Lower lobe of right lung (tissue), 2 donors: ENCODE data around the gene ARSA. TPM values are rescaled to one million over a fixed set of nuclear protein-coding genes. Genes with fewer than 3 reads are reported as not detected.

Experiments used
- ATAC-seq, 2 donors: fragments of 200-7000 bp; cut with Tn5 transposase; one replicate each; pipeline ENCODE4 v1.9.1; 2020 to 2022; ENCODE audit warnings: mild to moderate bottlenecking in 2 of 2, moderate library complexity in 2 of 2
- DNase-seq: peaks from one replicate; pipeline ENCODE4 v3.0.0-alpha.2; 2020
- H3K27ac ChIP-seq: fragments of 200-600 bp; one replicate; pipeline ENCODE4 v1.8.0; 2022
- H3K27me3 ChIP-seq: fragments of 200-600 bp; one replicate; pipeline ENCODE4 v1.8.0; 2022; ENCODE audit warnings: low read depth
- H3K36me3 ChIP-seq: fragments of 200-600 bp; one replicate; pipeline ENCODE4 v1.8.0; 2022; ENCODE audit warnings: mild to moderate bottlenecking
- H3K4me1 ChIP-seq: fragments of 200-600 bp; one replicate; pipeline ENCODE4 v1.8.0; 2022
- H3K4me3 ChIP-seq: fragments of 200-600 bp; one replicate; pipeline ENCODE4 v1.8.0; 2022; ENCODE audit warnings: mild to moderate bottlenecking
- H3K9me3 ChIP-seq: fragments of 200-600 bp; one replicate; pipeline ENCODE4 v1.8.0; 2022
- CTCF ChIP-seq: fragments of 200-600 bp; IDR thresholded peaks from one replicate; pipeline ENCODE4 v1.8.0; 2022; ENCODE audit warnings: antibody characterized with exemption, mild to moderate bottlenecking
- intact Hi-C: fragments of 100-400 bp; cut with DNase I; formaldehyde crosslinking; loops from one replicate; pipeline ENCODE4 v1.11.0; 2022
- long read RNA-seq: library from polyadenylated mRNA; unstranded; transcript quantifications from one replicate; pipeline ENCODE4 v2.0.0, GENCODE V29; 2021
- total RNA-seq: library from RNA; stranded (reverse); fragmentation: NEBNext Ultra II Directional; extraction: Animal tissue kit (Norgen Biotek cat#: 25700); gene quantifications from one replicate; pipeline ENCODE4 v1.2.1, GENCODE V29; 2021
- donor health status: DM: no; HTN: yes; CAD: no; lungs with severe emphysema.

ARSA gene
- total RNA-seq: 53.5 TPM
- long read RNA-seq, transcript ARSA-201 (8 exons, 2,050 nt): major isoform, 30 of 94 reads
- long read RNA-seq, transcript ARSA-202 (9 exons, 1,895 nt): minor isoform, 18 of 94 reads
- long read RNA-seq, partial matches to known transcripts: 28 of 94 reads
- long read RNA-seq, other reads (novel, unspliced or antisense): 15 of 94 reads

GRCh38 chr22:50627642-50628542 is at the start of gene ARSA:
ARSA (minus strand) TSS chr22:50628152; CDS start chr22:50627779, 373 bp downstream.
- intact Hi-C loops: no loop called here
- DNase-seq (peak; percentile 92), ATAC-seq (peak; percentile 95 to 96)
- Histone ChIP-seq H3K4me1 (peaks cover 18% of the 10 kb centered on the region), H3K36me3 (peaks cover 14% of the 10 kb centered on the region), H3K9me3 (no peaks in the 10 kb centered on the region), H3K27me3 (no peaks in the 10 kb centered on the region), H3K27ac (peak within 1 kb of the TSS; percentile 79), H3K4me3 (peak within 1 kb of the TSS; percentile 78)
- peak; percentile 37 for TF ChIP-seq CTCF

DNA sequence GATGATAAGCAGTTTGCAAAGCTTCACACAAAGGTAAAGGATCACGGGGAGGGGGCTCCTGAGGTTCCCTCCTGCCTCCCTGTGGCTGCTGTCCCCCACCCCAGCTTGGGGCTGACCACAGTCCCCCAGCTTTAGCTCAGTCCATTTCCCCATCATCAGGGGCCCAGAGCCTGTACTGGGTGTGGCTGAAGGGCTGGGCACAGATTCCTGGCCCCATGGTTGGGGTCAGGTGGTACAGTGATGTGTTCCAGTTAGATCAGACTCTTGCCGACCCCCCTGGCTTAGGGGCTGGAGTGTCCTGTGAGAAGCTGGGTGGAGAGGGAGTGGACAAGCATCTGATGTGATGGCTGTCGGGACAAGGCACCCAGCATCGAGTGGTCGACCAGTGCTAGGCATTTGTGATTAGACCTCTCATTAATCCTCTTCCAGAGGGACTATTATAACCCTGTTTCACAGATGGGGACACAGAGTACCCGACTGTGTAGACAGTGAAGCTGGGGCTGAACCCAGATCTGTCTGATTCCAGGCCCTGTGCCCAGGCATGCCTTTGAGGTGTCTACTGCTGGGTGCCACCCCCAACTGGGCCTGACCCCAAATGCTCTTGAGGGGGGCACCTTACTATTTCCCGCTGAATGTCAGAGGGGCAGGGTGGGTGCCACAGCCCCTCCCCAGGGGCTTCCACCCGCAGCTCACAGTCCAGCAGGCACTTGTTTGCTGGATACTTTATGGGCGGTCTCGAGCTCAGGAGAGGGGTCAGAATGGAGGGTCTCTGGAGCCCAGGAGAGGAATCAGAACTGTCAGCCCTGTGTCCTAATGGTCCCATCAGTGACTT is 48.9 kb upstream of the ARSA start:
- intact Hi-C loops: no loop called here
- Histone ChIP-seq H3K4me3 (peak overlapping the region; percentile 58), H3K4me1 (peaks cover 9% of the 10 kb centered on the region), H3K27me3 (peaks cover 13% of the 10 kb centered on the region), H3K27ac (no peak overlapping the region), H3K36me3 (peaks cover 8% of the 10 kb centered on the region), H3K9me3 (no peaks in the 10 kb centered on the region)
- no peak for TF ChIP-seq CTCF
- DNase-seq: no peak
- no peak for ATAC-seq

DNA sequence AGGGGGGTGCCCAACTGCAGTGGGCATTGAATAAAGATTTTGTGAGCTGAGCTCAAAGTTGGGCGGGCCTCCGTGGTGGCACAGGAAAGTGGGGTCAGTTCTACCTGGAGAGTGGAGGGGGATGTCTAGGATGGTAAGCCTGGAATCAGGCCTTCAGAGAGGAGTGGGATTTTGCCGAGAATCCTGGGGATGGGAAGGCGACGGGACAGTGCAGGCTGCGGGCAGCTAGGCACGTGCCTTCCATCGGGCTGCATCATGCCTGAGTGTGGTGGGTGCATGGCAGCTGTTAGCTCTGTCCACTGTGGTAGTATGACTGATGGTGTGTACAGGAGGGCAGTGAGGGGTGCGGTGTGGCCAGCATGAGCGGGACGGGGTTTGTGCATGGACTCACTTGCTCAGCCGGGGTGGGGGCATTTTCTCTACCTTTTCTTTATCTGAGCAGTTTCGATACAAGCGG is 48.3 kb upstream of the ARSA start:
- DNase-seq: no peak
- intact Hi-C loops: no loop called here
- Histone ChIP-seq H3K27me3 (peaks cover 13% of the 10 kb centered on the region), H3K4me1 (peaks cover 9% of the 10 kb centered on the region), H3K36me3 (peaks cover 8% of the 10 kb centered on the region), H3K9me3 (no peaks in the 10 kb centered on the region), H3K27ac (no peak overlapping the region), H3K4me3 (peak overlapping the region; percentile 58)
- no peak for TF ChIP-seq CTCF
- no peak for ATAC-seq

GRCh38 chr22:50675553-50676179 is 47.7 kb upstream of the ARSA start:
- ATAC-seq (no peak), DNase-seq (no peak)
- peaks cover 13% of the 10 kb centered on the region for H3K27me3 ChIP-seq
- intact Hi-C loops: no loop called here
- no peak overlapping the region for H3K27ac ChIP-seq
- H3K4me1 ChIP-seq: peaks cover 15% of the 10 kb centered on the region
- no peaks in the 10 kb centered on the region for H3K9me3 ChIP-seq
- peak overlapping the region; percentile 58 for H3K4me3 ChIP-seq
- TF ChIP-seq CTCF: no peak
- peaks cover 8% of the 10 kb centered on the region for H3K36me3 ChIP-seq
